NCI-H82 treated with DMSO at 0.1 percent for 48 hours (cell line): Measurements from ENCODE around the gene CGREF1.
A peak's percentile ranks its signal among the peaks of the same experiment; 100 is the strongest.

ENCODE experiments used
- DNase-seq: peaks from one replicate; lab custom pipeline; 2025; ENCODE audit not compliant: unreplicated experiment; lab: John Stamatoyannopoulos, UW

Gene CGREF1

DNA sequence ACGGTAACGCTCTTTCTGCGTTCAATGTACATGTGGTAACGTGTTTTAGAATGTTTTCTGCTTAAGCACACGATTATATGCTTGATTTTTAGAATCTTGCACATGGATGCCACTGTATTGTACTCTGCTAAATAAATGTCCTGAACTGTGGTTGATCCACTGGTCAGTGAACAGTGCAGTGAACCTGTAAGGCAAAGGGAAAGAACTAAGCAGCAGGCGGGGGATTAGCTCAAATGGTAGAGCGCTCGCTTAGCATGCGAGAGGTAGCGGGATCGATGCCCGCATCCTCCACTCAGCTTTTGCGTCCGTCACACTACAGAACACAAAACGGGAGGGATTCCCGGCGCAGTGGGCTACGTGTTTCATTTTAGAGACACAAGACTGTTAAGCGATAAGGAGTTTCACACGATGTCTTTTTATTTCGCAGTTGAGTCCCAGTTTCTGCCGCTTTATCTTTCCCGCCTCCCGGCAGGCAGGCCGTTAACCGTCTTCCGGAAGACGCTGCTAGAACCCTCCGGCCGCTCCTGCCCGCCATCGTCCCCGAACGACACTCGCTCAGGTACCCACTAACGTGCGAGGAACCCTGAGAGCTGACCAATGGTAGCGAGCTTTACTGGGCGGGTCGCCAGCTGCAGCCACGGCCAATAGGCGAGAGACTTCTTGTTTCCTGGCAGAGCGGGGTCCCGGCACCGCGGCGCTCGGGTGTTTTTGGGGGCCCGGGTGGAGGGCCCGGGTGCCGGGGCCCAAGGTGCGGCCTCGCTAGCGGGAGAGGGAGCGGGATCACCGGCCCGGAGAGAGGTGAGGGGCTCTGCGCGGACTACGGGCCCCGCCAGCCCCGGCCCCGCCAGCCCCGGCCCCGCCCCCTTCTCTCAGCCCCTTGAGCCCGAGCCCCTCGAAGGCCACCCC lies 67.7 kb downstream of the CGREF1 start, which contains the start of gene AGBL5:
Gene AGBL5 (plus strand): TSS at position 673 of the 906 bp plus-strand sequence. CDS start 1,291 bp downstream, outside the sequence.
- DNase-seq, result peak; percentile 96
